ENCODE results near the gene STAB2. TPM values are rescaled to one million over a fixed set of nuclear protein-coding genes. Genes with fewer than 3 reads are reported as not detected.

STAB2 gene
- total RNA-seq, 1 experiment from 2014 or later: not detected

GRCh38 chr12:103690426-103690825, 103.4 kb downstream of the STAB2 start:
- DNase-seq (ENCODE audit: low read depth, low spot score) (no peak), ATAC-seq (no peak)
- Histone ChIP-seq H3K9me3 (ENCODE audit: control insufficient read depth in 1 of 2, insufficient read depth in 1 of 2, low read depth in 1 of 2, low read length in 2 of 2) (no peaks in the 10 kb centered on the region), H3K9ac (ENCODE audit: low read length) (no peak overlapping the region), H3K79me2 (ENCODE audit: insufficient read depth, low read length) (no peaks in the 10 kb centered on the region), H3K4me2 (ENCODE audit: low read length) (no peak overlapping the region), H2AFZ (ENCODE audit: low read depth, low read length, poor library complexity, severe bottlenecking) (no peak overlapping the region), H3K27me3 (ENCODE audit: insufficient read depth, low read length) (no peaks in the 10 kb centered on the region), H3K27ac (ENCODE audit: low read depth, low read length) (no peak overlapping the region), H3K4me3 (replicated peaks in 1 of 2; ENCODE audit: low read depth in 1 of 2, low read length in 2 of 2) (no peak overlapping the region), H3K9me2 (ENCODE audit: insufficient read depth) (no peaks in the 10 kb centered on the region), H3K4me1 (ENCODE audit: control insufficient read depth in 1 of 2, insufficient read depth in 2 of 2, low read length in 2 of 2) (no peaks in the 10 kb centered on the region), H3K36me3 (ENCODE audit: control insufficient read depth in 1 of 2, insufficient read depth in 2 of 2, low read length in 2 of 2) (no peaks in the 10 kb centered on the region), H4K20me1 (ENCODE audit: insufficient read depth) (no peaks in the 10 kb centered on the region)
- no peak for TF ChIP-seq POLR2AphosphoS5 (IDR thresholded peaks at IDR 0.05; ENCODE audit: low read depth, low read length)
- TF ChIP-seq YY1 (IDR thresholded peaks at IDR 0.05; ENCODE audit: extremely low read depth, insufficient replicate concordance, low read depth, low read length): no peak
- TF ChIP-seq RAD21 (IDR thresholded peaks at IDR 0.05; ENCODE audit: low read depth): no peak
- TF ChIP-seq, protein P1, sequence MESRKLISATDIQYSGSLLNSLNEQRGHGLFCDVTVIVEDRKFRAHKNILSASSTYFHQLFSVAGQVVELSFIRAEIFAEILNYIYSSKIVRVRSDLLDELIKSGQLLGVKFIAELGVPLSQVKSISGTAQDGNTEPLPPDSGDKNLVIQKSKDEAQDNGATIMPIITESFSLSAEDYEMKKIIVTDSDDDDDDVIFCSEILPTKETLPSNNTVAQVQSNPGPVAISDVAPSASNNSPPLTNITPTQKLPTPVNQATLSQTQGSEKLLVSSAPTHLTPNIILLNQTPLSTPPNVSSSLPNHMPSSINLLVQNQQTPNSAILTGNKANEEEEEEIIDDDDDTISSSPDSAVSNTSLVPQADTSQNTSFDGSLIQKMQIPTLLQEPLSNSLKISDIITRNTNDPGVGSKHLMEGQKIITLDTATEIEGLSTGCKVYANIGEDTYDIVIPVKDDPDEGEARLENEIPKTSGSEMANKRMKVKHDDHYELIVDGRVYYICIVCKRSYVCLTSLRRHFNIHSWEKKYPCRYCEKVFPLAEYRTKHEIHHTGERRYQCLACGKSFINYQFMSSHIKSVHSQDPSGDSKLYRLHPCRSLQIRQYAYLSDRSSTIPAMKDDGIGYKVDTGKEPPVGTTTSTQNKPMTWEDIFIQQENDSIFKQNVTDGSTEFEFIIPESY (IDR thresholded peaks at IDR 0.05; ENCODE audit: extremely low read depth, insufficient replicate concordance, low read length): no peak
- no peak for TF ChIP-seq CTCF (IDR thresholded peaks at IDR 0.05 in 2 of 3, conservative IDR thresholded peaks at IDR 0.05 in 1 of 3; ENCODE audit: borderline replicate concordance in 1 of 3, insufficient read depth in 1 of 3, low read depth in 2 of 3, low read length in 2 of 3)
- TF ChIP-seq ZFX (IDR thresholded peaks at IDR 0.05): no peak
- TF ChIP-seq ATF3 (IDR thresholded peaks at IDR 0.05): no peak
- TF ChIP-seq, protein P2, sequence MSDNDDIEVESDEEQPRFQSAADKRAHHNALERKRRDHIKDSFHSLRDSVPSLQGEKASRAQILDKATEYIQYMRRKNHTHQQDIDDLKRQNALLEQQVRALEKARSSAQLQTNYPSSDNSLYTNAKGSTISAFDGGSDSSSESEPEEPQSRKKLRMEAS (IDR thresholded peaks at IDR 0.05): no peak
- TF ChIP-seq CEBPB (IDR thresholded peaks at IDR 0.05; ENCODE audit: low read depth): no peak
- no peak for TF ChIP-seq EZH2phosphoT487 (IDR thresholded peaks at IDR 0.05; ENCODE audit: borderline replicate concordance)
- no peak for TF ChIP-seq TCF7L2 (IDR thresholded peaks at IDR 0.05; ENCODE audit: borderline replicate concordance, extremely low read depth, insufficient read depth, insufficient read length)
- TF ChIP-seq, protein P3, sequence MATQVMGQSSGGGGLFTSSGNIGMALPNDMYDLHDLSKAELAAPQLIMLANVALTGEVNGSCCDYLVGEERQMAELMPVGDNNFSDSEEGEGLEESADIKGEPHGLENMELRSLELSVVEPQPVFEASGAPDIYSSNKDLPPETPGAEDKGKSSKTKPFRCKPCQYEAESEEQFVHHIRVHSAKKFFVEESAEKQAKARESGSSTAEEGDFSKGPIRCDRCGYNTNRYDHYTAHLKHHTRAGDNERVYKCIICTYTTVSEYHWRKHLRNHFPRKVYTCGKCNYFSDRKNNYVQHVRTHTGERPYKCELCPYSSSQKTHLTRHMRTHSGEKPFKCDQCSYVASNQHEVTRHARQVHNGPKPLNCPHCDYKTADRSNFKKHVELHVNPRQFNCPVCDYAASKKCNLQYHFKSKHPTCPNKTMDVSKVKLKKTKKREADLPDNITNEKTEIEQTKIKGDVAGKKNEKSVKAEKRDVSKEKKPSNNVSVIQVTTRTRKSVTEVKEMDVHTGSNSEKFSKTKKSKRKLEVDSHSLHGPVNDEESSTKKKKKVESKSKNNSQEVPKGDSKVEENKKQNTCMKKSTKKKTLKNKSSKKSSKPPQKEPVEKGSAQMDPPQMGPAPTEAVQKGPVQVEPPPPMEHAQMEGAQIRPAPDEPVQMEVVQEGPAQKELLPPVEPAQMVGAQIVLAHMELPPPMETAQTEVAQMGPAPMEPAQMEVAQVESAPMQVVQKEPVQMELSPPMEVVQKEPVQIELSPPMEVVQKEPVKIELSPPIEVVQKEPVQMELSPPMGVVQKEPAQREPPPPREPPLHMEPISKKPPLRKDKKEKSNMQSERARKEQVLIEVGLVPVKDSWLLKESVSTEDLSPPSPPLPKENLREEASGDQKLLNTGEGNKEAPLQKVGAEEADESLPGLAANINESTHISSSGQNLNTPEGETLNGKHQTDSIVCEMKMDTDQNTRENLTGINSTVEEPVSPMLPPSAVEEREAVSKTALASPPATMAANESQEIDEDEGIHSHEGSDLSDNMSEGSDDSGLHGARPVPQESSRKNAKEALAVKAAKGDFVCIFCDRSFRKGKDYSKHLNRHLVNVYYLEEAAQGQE (IDR thresholded peaks at IDR 0.05; ENCODE audit: low read depth): no peak
- intact Hi-C loops (cut with micrococcal nuclease): no loop called here
- no TSS peak for BruUV-seq (replicated peaks)
- POLR2A ChIA-PET: no interaction called here
- RAD21 ChIA-PET (ENCODE audit: low non-redundant PET in 1 of 2, low total read pairs in 2 of 2, uncharacterized antibody in 2 of 2, unreplicated experiment in 2 of 2): no interaction called here
- CTCF ChIA-PET: no interaction called here
